GM18909 (cell line): ENCODE results near the gene OSBPL2.
A peak's percentile ranks its signal among the peaks of the same experiment; 100 is the strongest.

Source experiments
- ATAC-seq: cut with Tn5 transposase; IDR thresholded peaks from one replicate; pipeline ENCODE4 v1.9.1; 2021; ENCODE audit warnings: mild to moderate bottlenecking; ENCODE audit not compliant: unreplicated experiment, poor library complexity

OSBPL2 gene

DNA sequence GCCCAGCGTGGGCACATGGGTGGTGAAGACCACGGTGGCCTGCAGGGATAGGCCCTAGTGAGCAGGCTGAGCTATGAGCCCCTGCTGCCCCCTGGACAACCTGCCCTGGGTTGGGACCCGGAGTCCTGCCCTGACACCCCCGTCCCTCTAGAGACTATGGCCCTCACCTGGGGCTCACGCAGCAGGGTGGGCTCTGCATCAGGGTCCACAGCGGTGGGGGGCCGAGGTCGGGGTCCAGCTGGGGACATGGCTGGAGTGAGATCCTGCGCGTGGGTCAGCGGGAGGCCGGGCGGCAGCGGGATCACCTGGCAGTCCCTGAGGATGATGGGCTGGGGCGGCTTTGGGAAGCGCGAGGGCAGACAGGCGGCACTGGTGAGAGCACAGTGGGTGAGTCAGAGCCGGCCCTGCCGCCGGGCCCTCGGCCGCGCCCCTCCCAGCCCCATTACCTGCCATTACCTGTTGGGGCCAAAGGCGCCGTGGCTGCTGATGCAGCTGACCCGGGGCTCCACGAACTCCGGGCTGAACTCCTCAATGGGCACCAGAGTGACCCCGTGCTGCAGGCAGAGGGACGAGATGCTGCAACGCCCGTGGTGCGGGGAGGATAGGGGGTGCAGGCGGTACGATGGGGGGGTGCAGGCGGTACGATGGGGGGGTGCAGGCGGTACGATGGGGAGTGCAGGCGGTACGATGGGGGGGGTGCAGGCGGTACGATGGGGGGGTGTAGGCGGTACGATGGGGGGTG lies 92.4 kb downstream of the OSBPL2 start:
- no peak for ATAC-seq

DNA sequence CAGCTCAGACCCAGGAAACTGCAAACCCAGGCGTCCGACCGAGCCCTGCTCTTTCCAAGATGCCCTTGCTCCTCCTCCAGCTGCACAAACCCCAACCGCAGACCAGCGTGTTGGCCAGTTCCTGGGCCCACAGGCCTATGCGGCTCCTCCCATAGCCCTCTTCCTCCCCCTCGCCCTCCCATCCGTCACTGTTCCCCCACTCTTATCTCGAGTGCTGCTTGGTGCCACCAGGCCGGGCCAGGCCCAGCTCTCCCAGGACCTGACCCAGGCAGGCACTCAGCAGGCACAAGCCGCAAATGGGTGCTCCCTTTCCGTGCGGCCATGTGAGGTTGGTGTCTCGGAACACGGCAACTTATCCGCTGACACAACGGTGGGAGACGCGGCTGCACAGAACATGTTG lies 93.0 kb downstream of the OSBPL2 start:
- no peak for ATAC-seq

DNA sequence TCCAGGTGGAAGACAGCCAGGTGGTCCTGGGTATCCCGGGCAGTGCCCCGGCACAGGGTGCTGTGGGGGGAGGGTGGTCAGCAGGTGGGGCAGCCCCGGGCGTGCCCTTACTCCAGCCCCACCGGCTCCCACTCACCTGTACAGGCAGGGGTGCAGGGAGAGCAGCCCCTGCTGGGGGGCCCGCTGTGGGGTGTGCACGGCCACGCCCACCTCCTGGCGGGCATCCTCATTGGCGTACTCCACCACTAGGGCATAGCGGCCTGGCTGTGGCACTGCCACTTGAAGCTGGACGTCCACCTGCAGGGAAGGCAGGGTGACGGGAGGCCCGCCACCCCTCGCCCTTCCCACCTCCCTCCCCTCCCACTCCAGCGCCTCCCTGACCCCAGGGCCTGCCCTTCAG lies 94.1 kb downstream of the OSBPL2 start:
- ATAC-seq, result no peak

DNA sequence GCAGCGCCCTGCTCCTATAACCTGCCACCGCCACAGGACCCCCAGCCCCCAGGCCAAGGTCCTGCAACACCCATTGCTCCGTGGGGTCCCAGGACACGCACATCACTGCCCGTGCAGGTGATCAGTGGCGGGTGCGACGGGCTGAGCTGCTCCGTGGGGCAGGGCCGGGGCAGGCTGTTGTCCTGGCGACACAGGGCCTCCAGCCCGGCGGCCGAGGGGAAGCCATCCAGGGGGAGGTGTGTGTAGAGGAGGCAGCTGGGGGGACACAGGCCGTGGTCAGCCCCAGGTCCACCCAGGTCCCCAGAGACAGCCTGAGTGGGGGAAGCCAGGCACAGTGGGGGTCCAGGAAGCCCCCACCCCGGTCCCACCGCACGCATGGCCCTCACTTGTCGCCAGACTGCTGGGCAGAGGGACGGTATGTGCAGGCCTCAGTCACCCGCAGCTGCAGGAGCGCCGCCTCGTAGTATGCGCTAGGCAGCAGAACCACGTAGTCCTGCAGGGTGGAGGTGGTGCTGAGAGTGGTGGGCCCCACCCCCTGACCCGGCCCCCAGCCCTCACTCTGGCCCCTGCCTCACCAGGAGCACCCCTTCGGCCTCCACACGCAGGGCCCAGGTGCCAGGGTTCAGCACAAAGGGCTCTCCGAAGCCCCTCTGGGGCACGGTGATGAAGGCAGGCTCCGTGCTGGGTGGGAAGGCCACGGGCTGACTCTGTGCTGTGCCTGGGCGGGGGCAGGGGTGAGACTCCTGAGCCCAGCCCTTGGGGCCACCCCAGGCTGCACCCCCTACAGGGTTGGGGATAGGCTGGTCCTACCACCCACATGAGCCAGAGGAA lies 94.9 kb downstream of the OSBPL2 start:
- ATAC-seq, result no peak

DNA sequence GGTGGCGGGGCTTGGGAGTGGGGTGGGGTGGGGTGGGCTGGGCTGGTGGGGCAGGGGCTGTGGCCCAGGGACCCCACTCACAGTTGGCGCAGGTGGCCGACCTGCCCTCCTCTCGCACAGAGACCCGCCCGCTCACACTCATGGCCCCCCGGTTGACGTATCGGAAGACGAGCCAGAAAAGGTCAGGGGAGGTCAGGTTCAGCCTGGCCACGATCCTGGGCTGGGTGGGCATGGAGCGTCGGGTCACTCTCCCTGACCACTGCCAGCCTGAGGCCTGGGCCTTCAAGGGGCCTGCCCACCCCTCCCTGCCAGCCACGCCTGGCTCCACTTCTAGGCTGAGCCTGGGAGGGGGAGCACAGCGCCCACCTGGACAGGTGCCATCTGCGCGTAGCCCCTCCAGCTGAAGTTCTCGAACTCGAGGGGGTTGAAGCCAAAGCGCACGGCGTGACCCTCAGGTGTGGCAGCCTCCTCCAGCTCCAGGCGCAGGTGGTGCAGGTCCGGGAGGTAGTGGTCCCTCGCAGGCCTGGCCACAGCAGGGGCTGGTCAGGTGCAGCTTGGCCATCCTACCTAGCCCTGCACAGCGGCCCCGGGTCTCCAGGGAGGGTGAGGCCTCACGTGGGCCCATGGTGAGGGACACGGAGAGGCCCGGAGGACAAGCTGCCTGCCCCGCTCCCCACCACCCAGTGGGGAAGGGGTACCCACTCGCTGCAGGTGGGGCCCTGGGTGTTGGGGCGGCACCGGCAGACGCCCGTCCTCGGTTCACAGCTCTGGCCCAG lies 95.7 kb downstream of the OSBPL2 start:
- no peak for ATAC-seq

DNA sequence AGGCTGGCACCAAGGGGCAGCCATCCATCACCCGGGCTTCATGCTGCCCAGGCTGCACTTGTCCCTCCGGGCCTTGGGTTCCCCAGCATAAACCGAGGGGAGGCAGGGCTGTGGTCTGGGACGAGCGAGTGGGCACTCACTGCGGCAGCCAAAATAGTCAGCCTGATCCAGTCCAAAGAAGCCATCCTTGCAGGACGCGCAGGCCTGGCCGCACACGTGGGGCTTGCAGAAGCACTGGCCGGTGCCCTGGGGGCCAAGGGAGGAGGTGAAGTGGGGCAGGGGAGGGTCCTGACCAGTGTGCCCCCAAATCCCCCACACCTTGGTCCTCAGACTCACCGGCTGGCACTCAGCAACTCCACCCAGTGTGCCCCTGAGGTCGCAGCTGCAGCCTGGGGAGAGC lies 96.6 kb downstream of the OSBPL2 start:
- no peak for ATAC-seq

DNA sequence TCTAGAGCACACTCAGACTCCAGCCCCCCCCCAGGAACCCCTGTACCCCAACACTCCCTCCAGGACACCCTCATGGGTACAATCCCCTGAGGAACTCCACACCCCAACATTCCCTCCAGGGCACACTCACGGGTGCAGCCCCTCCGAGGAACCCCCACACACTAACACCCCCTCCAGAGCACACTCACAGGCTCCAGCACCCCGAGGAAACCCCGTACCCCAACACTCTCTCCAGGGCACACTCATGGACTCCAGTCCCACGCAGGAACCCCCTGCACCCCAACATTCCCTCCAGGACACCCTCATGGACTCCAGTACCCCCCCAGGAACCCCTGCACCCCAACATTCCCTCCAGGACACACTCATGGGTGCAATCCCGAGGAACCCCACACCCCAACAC lies 97.2 kb downstream of the OSBPL2 start:
- ATAC-seq, result no peak

DNA sequence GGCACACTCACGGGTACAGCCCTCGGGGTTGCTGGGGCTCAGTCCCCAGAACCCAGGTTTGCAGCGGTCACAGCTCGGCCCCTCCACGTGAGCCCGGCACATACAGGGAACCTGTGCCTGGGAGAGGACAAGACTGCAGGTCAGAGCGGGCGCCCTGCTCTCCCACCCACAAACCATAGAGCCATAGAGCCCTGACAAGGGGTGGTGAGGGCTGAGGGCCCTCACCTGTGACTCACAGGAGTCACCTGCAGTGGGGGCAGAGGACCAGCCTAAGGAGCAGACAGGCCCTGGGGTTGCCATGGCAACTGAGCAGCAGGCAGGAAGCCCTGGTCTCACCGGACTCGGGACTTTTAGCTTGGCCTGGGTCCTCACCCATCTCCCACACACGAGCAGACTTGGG lies 98.0 kb downstream of the OSBPL2 start:
- ATAC-seq, result no peak

DNA sequence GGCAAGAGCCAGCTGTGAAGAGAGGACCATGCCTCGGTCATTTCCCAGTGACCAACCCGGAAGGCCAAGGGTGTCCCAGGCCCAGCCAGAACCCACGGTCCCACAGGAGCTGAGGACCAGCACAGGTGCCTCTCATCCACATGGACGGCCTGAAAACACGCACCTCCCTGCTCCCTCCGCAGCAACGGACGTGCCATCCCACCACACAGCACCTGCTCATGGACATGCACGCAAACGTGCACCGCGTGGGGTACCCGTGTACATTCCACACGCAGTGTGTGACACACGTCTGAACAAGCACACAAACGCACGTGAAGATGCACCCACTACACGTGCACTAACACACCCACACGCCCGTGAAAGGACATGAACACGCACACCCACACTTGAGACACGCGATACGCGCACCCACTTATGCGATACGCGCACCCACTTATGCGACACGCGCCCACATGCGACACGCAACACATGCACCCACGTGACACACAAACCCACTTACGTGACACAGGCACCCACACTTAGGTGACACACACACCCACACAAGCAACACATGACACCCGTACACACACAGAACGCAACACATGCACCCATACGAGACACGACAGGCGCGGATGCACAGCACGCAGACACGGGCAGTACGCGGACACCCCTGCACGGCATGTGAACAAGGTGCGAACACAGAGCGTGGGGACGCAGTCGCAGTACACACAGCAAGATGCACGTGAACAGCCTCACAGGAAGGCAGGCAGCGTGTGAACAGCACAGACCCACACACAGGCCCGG lies 98.6 kb downstream of the OSBPL2 start:
- no peak for ATAC-seq

DNA sequence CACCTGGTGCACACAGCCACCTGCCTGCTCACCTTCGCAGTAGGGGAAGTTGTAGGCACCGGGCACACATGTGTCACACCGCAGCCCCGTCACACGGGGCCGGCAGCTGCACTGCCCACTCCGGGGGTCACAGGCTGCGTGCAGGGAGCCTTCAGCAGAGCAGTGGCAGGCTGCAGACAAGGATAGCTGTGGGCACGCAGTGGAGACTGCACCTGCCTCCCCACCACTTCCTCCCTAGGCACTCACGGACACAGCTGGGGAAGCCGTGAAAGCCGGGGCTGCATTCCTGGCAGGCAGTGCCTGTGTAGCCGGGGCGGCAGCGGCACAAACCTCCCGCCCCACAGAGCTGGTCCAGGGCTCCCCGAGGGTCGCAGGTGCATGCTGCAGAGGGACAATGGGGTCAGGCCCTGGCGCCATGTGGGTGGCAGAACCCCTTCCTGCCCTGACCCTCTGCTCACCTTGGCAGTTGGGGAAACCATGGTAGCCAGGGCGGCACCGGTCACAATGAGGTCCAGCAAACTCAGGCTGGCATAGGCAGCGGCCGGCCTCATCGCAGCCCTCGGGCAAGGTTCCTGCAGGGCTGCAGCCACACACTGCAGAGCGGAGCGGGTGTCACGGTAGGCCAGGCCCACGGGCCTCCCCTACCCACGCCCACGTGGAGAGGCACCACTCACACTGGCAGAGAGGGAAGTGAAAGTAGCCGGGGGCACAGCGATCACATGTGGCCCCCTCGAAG lies 99.4 kb downstream of the OSBPL2 start:
- ATAC-seq, result peak; percentile 44

DNA sequence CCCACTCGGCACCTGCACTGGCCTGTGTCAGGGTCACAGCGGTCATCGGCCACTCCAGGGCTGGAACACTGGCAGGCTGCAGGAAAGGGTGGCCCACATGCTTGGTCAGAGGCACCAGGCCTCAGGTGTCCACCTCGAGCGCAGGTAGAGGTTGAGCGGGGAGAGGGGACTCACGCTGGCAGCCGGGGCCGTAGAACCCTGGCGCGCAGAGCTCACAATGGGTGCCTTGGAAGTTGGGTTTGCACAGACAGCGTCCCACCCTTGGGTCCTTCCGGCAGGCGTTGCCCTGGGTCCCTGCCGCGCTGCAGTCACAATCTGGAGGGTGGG lies 99.9 kb downstream of the OSBPL2 start:
- ATAC-seq, result no peak

DNA sequence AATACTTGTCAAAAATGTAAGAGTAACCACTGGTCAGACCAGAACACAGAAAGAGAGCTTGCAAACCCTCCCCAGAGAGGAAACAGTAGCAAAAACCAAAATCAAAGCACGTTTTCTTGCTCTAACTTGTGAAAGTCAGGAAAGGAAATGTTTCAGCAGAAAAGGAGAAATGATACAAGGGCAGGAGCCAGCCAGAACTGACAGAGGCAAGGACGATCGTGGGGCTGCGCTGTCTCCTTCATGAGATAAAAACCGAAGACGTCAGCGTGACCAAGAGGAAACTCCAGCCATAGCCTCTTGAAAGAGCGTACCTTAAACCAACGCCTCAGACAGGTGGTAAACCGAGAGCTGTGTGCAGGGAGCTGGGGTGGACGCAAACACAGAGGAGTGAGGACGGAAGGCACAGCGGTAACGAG lies 101.3 kb downstream of the OSBPL2 start:
- peak; percentile 67 for ATAC-seq

DNA sequence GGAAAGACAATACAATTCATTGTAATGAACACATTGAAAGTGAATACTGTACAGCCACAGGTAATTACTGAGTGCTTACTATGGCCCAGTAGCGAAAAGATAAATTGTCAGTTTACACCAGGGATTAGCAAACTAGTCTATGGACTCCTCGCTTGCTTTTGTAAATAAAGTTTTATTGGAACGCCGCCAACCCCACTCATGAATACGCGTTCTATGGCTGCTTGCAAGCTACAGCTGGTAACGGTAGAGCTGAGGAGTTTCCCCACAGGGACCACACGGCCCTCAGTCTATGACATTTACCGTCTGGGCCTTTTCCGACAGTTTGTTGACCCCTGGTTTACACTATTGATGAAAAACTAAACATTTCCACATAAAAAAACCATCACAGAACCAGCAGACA lies 104.6 kb downstream of the OSBPL2 start:
- ATAC-seq, result no peak

DNA sequence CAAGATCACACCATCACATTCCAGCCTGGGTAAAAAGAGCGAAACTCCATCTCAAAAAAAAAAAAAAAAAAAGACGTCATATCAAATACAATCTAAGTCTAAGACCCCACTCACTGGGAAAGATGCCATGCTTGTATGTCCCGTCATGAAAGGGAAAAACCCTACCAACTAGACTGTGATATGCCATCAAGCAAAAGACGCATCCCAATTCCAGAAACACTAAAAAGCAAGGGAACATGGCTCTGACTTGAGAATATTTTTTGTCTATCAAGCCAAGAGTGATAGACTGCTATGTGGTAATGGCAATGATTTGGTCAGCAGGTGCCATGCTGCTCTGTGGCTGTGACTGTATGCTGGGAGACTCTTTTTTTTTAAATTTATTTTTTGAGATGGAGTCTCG lies 105.8 kb downstream of the OSBPL2 start:
- ATAC-seq, result no peak

DNA sequence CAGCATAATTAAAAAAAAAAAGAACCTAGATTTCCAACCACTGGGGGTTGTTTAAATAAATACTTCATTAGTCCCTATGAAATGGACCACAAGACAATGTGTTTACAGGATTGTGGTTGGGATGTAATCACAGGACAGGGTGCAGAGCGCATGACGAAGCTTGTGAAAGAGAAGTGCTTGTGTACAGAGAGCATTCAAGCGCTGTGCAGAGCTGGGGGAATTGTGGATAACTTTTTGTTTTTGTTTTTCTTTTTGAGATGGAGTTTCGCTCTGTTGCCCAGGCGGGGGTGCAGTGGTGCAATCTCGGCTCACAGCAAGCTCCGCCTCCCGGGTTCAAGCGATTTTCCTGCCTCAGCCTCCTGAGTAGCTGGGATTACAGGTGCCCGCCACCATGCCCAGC lies 106.5 kb downstream of the OSBPL2 start:
- ATAC-seq, result no peak
